Mesothelial cell of epicardium (in vitro differentiated cells): ENCODE measurements around the gene TCF15. TPM values are rescaled to one million over a fixed set of nuclear protein-coding genes. Genes with fewer than 3 reads are reported as not detected.

Experiments
- DNase-seq, 2 experiments: peaks; one replicate each; pipeline ENCODE4 v3.0.0; 2021; ENCODE audit warnings: low spot score in 2 of 2; ENCODE audit not compliant: unreplicated experiment in 2 of 2
- H3K27ac Mint-ChIP-seq: 2 replicates; pipeline ENCODE4 v1.8.0; 2021; ENCODE audit warnings: mixed read lengths
- H3K27me3 Mint-ChIP-seq: 2 replicates; pipeline ENCODE4 v1.8.0; 2021; ENCODE audit warnings: low read depth, mixed read lengths
- H3K36me3 Mint-ChIP-seq: 2 replicates; pipeline ENCODE4 v1.8.0; 2021; ENCODE audit warnings: mixed read lengths
- H3K4me1 Mint-ChIP-seq: 2 replicates; pipeline ENCODE4 v1.8.0; 2021; ENCODE audit warnings: mixed read lengths
- H3K4me3 Mint-ChIP-seq: 2 replicates; pipeline ENCODE4 v1.8.0; 2021; ENCODE audit warnings: mild to moderate bottlenecking, moderate library complexity, mixed read lengths
- H3K9me3 Mint-ChIP-seq: 2 replicates; pipeline ENCODE4 v1.8.0; 2021; ENCODE audit warnings: mixed read lengths
- CTCF ChIP-seq: fragments of 200-600 bp; sonication (generic); IDR thresholded peaks from one replicate; pipeline ENCODE4 v1.5.0; 2021; ENCODE audit warnings: antibody characterized with exemption; ENCODE audit not compliant: unreplicated experiment
- total RNA-seq: library from RNA; stranded (reverse); gene quantifications from 3 replicates; pipeline ENCODE4 v1.2.1, GENCODE V29; 2021

TCF15 gene
- total RNA-seq, 1 donor from 2014 or later, result 0.74 TPM

GRCh38 chr20:634148-634925, 24.2 kb upstream of the TCF15 start:
- Mint-ChIP-seq H3K9me3 (no peaks in the 10 kb centered on the region), H3K4me3 (no peak overlapping the region), H3K27me3 (peaks cover 6% of the 10 kb centered on the region), H3K36me3 (no peaks in the 10 kb centered on the region), H3K27ac (no peak overlapping the region), H3K4me1 (peaks cover 19% of the 10 kb centered on the region)
- no peak for DNase-seq
- TF ChIP-seq CTCF, result no peak

- H3K27me3 Mint-ChIP-seq, result peaks cover 17% of the 10 kb centered on the region
- no peaks in the 10 kb centered on the region for H3K36me3 Mint-ChIP-seq
- H3K4me1 Mint-ChIP-seq, result peaks cover 15% of the 10 kb centered on the region
- DNase-seq, result no peak
- no peak for TF ChIP-seq CTCF
- no peaks in the 10 kb centered on the region for H3K9me3 Mint-ChIP-seq
- no peak overlapping the region for H3K4me3 Mint-ChIP-seq
- H3K27ac Mint-ChIP-seq, result no peak overlapping the region
Measured at GRCh38 chr20:631101-631500, 21.0 kb upstream of the TCF15 start.

- Mint-ChIP-seq H3K9me3 (no peaks in the 10 kb centered on the region), H3K27ac (no peak overlapping the region), H3K36me3 (no peaks in the 10 kb centered on the region), H3K4me3 (no peak overlapping the region), H3K27me3 (peaks cover 27% of the 10 kb centered on the region), H3K4me1 (peaks cover 2% of the 10 kb centered on the region)
- DNase-seq, result no peak
- TF ChIP-seq CTCF, result no peak
Measured at GRCh38 chr20:626579-626978, 16.5 kb upstream of the TCF15 start.

- Mint-ChIP-seq H3K9me3 (no peaks in the 10 kb centered on the region), H3K4me3 (no peak overlapping the region), H3K36me3 (no peaks in the 10 kb centered on the region), H3K4me1 (peaks cover 9% of the 10 kb centered on the region), H3K27ac (no peak overlapping the region), H3K27me3 (peaks cover 26% of the 10 kb centered on the region)
- no peak for TF ChIP-seq CTCF
- DNase-seq, result no peak
Measured at GRCh38 chr20:625360-625932, 15.3 kb upstream of the TCF15 start.

GRCh38 chr20:623704-624103, 13.6 kb upstream of the TCF15 start:
- peaks cover 25% of the 10 kb centered on the region for H3K27me3 Mint-ChIP-seq
- peaks cover 16% of the 10 kb centered on the region for H3K4me1 Mint-ChIP-seq
- H3K9me3 Mint-ChIP-seq, result no peaks in the 10 kb centered on the region

More at GRCh38 chr20:623704-624103, 13.6 kb upstream of the TCF15 start:
- no peak for TF ChIP-seq CTCF
- no peaks in the 10 kb centered on the region for H3K36me3 Mint-ChIP-seq
- DNase-seq, result no peak
- no peak overlapping the region for H3K27ac Mint-ChIP-seq
- H3K4me3 Mint-ChIP-seq, result no peak overlapping the region
